Trophoblast cell (in vitro differentiated cells and primary cell): ENCODE measurements around the gene RAPGEF1.

Experiments
- DNase-seq, 2 donors: peaks; one replicate each; pipeline ENCODE4 v3.0.0-alpha.2; 2016
- H2AFZ ChIP-seq: 2 replicates; pipeline ENCODE4 v1.6.1; 2013; ENCODE audit warnings: low read length, moderate library complexity, mild to moderate bottlenecking; ENCODE audit not compliant: insufficient read depth, poor library complexity
- H2AK5ac ChIP-seq: 2 replicates; pipeline ENCODE4 v1.6.1; 2013; ENCODE audit warnings: mild to moderate bottlenecking, low read length
- H2BK120ac ChIP-seq: 2 replicates; pipeline ENCODE4 v1.6.1; 2013; ENCODE audit warnings: low read length, mild to moderate bottlenecking, moderate library complexity; ENCODE audit not compliant: insufficient read depth, poor library complexity
- H2BK12ac ChIP-seq: 2 replicates; pipeline ENCODE4 v1.6.1; 2013; ENCODE audit warnings: mild to moderate bottlenecking, low read length, moderate library complexity
- H2BK5ac ChIP-seq: 2 replicates; pipeline ENCODE4 v1.6.1; 2013; ENCODE audit warnings: low read length, low read depth, moderate library complexity, mild to moderate bottlenecking; ENCODE audit not compliant: poor library complexity
- H3K14ac ChIP-seq: 2 replicates; pipeline ENCODE4 v1.6.1; 2013; ENCODE audit warnings: mild to moderate bottlenecking, low read length
- H3K18ac ChIP-seq: 2 replicates; pipeline ENCODE4 v1.6.1; 2013; ENCODE audit warnings: mild to moderate bottlenecking, low read length
- H3K23ac ChIP-seq: 2 replicates; pipeline ENCODE4 v1.6.1; 2013; ENCODE audit warnings: low read length
- H3K27ac ChIP-seq: 2 replicates; pipeline ENCODE4 v1.5.1; 2013; ENCODE audit warnings: low read depth, mild to moderate bottlenecking, inconsistent platforms, low read length, moderate library complexity
- H3K27me3 ChIP-seq: 2 replicates; pipeline ENCODE4 v1.6.1; 2013; ENCODE audit warnings: inconsistent platforms, mild to moderate bottlenecking, low read length, moderate library complexity; ENCODE audit not compliant: insufficient read depth
- H3K36me3 ChIP-seq, 2 experiments: 1 replicate in 1 of 2; 2 replicates in 1 of 2; pipeline ENCODE4 v1.6.1; 2013; ENCODE audit warnings: low read length in 2 of 2, mild to moderate bottlenecking in 2 of 2, moderate library complexity in 1 of 2; ENCODE audit not compliant: insufficient read depth in 2 of 2, control insufficient read depth in 1 of 2
- H3K4ac ChIP-seq: 2 replicates; pipeline ENCODE4 v1.6.1; 2013; ENCODE audit warnings: low read depth, mild to moderate bottlenecking, low read length, moderate library complexity
- H3K4me1 ChIP-seq, 2 experiments: 1 replicate in 1 of 2; 2 replicates in 1 of 2; pipeline ENCODE4 v1.6.1; 2013; ENCODE audit warnings: low read length in 2 of 2, mild to moderate bottlenecking in 2 of 2, moderate library complexity in 1 of 2; ENCODE audit not compliant: insufficient read depth in 2 of 2, control insufficient read depth in 1 of 2
- H3K4me2 ChIP-seq: 2 replicates; pipeline ENCODE4 v1.6.1; 2013; ENCODE audit warnings: inconsistent platforms, mild to moderate bottlenecking, low read length, moderate library complexity
- H3K4me3 ChIP-seq: 2 replicates; pipeline ENCODE4 v1.5.1; 2013; ENCODE audit warnings: mild to moderate bottlenecking, low read depth, low read length, inconsistent platforms
- H3K79me1 ChIP-seq: one replicate; pipeline ENCODE4 v1.6.1; 2013; ENCODE audit warnings: low read length
- H3K79me2 ChIP-seq: 2 replicates; pipeline ENCODE4 v1.6.1; 2013; ENCODE audit warnings: low read length, mild to moderate bottlenecking; ENCODE audit not compliant: control insufficient read depth, insufficient read depth, poor library complexity
- H3K9ac ChIP-seq: 2 replicates; pipeline ENCODE4 v1.6.1; 2013; ENCODE audit warnings: mild to moderate bottlenecking, low read length
- H3K9me3 ChIP-seq: 2 replicates; pipeline ENCODE4 v1.6.1; 2013; ENCODE audit warnings: low read depth, mild to moderate bottlenecking, control low read depth, inconsistent platforms, low read length; ENCODE audit not compliant: insufficient read depth
- H4K12ac ChIP-seq: 2 replicates; pipeline ENCODE4 v1.6.1; 2013; ENCODE audit warnings: low read depth, mild to moderate bottlenecking, low read length, moderate library complexity
- H4K8ac ChIP-seq: 2 replicates; pipeline ENCODE4 v1.6.1; 2013; ENCODE audit warnings: low read depth, mild to moderate bottlenecking, low read length, moderate library complexity
- H4K91ac ChIP-seq: one replicate; pipeline ENCODE4 v1.6.1; 2013; ENCODE audit warnings: low read depth, mild to moderate bottlenecking, low read length, moderate library complexity
- WGBS: extraction: QIAGEN DNeasy Blood & Tissue Kit; methylation state at CpG from one replicate; pipeline ENCODE4 v1.1.7; 2013; ENCODE audit warnings: missing lambda C conversion rate; ENCODE audit not compliant: insufficient read length, insufficient coverage; ENCODE audit errors: extremely low coverage; 5-methylcytosine and 5-hydroxymethylcytosine counted together

Gene RAPGEF1

GRCh38 chr9:131752231-131752884, 12.5 kb upstream of the RAPGEF1 start:
- Histone ChIP-seq H4K91ac (peak overlapping the region; percentile 28), H4K12ac (no peak overlapping the region), H3K9ac (no peak overlapping the region), H4K8ac (no peak overlapping the region), H2BK5ac (no peak overlapping the region), H2AFZ (no peak overlapping the region), H2BK12ac (no peak overlapping the region), H3K27me3 (no peaks in the 10 kb centered on the region), H3K18ac (no peak overlapping the region), H3K27ac (no peak overlapping the region), H3K4me3 (no peak overlapping the region), H3K79me1 (peaks cover 9% of the 10 kb centered on the region), H3K79me2 (no peaks in the 10 kb centered on the region), H3K4me1 (peaks cover 8 to 10% of the 10 kb centered on the region in 2 experiments), H3K14ac (no peak overlapping the region), H2BK120ac (no peak overlapping the region), H3K36me3 (no peaks in the 10 kb centered on the region), H3K23ac (no peak overlapping the region), H2AK5ac (no peak overlapping the region), H3K4ac (no peak overlapping the region), H3K4me2 (no peak overlapping the region), H3K9me3 (no peaks in the 10 kb centered on the region)
- DNase-seq = no peak
- no CpG with 5 or more reads among the region's 4 CpGs for WGBS

- Histone ChIP-seq H3K27me3 (no peaks in the 10 kb centered on the region), H3K36me3 (no peaks in the 10 kb centered on the region), H3K79me2 (no peaks in the 10 kb centered on the region), H4K91ac (no peak overlapping the region), H2AK5ac (no peak overlapping the region), H3K79me1 (peaks cover 18% of the 10 kb centered on the region), H2AFZ (no peak overlapping the region), H3K23ac (no peak overlapping the region), H2BK120ac (no peak overlapping the region), H2BK5ac (no peak overlapping the region), H3K4ac (no peak overlapping the region), H3K14ac (no peak overlapping the region), H3K4me2 (no peak overlapping the region), H3K4me3 (no peak overlapping the region), H3K27ac (no peak overlapping the region), H4K8ac (no peak overlapping the region), H3K9ac (no peak overlapping the region), H3K9me3 (no peaks in the 10 kb centered on the region), H4K12ac (no peak overlapping the region), H2BK12ac (peak overlapping the region; percentile 29), H3K18ac (no peak overlapping the region), H3K4me1 (peaks cover 14 to 30% of the 10 kb centered on the region in 2 experiments)
- no peak for DNase-seq
- WGBS = no CpG with 5 or more reads among the region's 5 CpGs
Observed at GRCh38 chr9:131748411-131748955, 8.6 kb upstream of the RAPGEF1 start.

DNA sequence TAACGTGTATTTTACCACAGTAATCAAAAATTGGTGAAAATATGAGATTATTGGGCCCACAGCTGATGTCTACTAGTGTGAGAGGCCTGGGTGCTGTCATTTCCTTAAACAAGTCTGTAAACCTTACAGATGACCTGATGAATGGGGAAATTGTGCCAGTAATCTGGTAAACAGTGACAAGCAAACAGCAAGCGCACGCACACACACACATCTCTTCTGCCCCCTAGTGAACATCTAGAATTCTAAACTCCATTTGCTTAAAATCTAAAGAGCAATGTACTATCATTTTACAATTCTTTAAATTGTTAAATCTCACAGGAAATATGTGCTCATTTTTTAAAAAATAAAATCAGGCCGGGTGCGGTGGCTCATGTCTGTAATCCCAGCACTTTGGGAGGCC, 7.5 kb upstream of the RAPGEF1 start:
- H3K27ac ChIP-seq = no peak overlapping the region
- H2BK120ac ChIP-seq = no peak overlapping the region
- H4K8ac ChIP-seq = no peak overlapping the region
- no peak overlapping the region for H3K4me3 ChIP-seq
- peak in 1 of 2 donors; percentile 90 for DNase-seq
- no peaks in the 10 kb centered on the region for H3K36me3 ChIP-seq
- H4K12ac ChIP-seq = no peak overlapping the region
- no peak overlapping the region for H2AFZ ChIP-seq
- H3K79me1 ChIP-seq = peaks cover 20% of the 10 kb centered on the region
- H3K27me3 ChIP-seq = no peaks in the 10 kb centered on the region
- H3K4ac ChIP-seq = no peak overlapping the region
- H4K91ac ChIP-seq = no peak overlapping the region
- H3K4me1 ChIP-seq = peaks cover 17 to 35% of the 10 kb centered on the region in 2 experiments
- no peaks in the 10 kb centered on the region for H3K79me2 ChIP-seq
- no peak overlapping the region for H2BK12ac ChIP-seq
- no peak overlapping the region for H2BK5ac ChIP-seq
- H3K4me2 ChIP-seq = no peak overlapping the region
- H2AK5ac ChIP-seq = no peak overlapping the region
- H3K18ac ChIP-seq = no peak overlapping the region
- no CpG with 5 or more reads among the region's 5 CpGs for WGBS
- H3K9me3 ChIP-seq = no peaks in the 10 kb centered on the region
- H3K23ac ChIP-seq = no peak overlapping the region
- no peak overlapping the region for H3K9ac ChIP-seq
- H3K14ac ChIP-seq = no peak overlapping the region

- Histone ChIP-seq H4K91ac (peak overlapping the region; percentile 81), H3K4me2 (no peak overlapping the region)
Observed at GRCh38 chr9:131745610-131746009, 5.7 kb upstream of the RAPGEF1 start.

More at GRCh38 chr9:131745610-131746009, 5.7 kb upstream of the RAPGEF1 start:
- H3K36me3 ChIP-seq = no peaks in the 10 kb centered on the region
- H2BK5ac ChIP-seq = peak overlapping the region; percentile 70
- H3K4ac ChIP-seq = no peak overlapping the region
- H2AFZ ChIP-seq = no peak overlapping the region
- H3K27ac ChIP-seq = peak overlapping the region; percentile 98
- DNase-seq = peak; percentile 94 to 97
- H3K4me3 ChIP-seq = no peak overlapping the region
- H3K79me1 ChIP-seq = peaks cover 23% of the 10 kb centered on the region
- no peak overlapping the region for H3K18ac ChIP-seq
- peak overlapping the region; percentile 61 for H2BK120ac ChIP-seq
- WGBS = no CpG with 5 or more reads among the region's 2 CpGs
- H3K27me3 ChIP-seq = no peaks in the 10 kb centered on the region
- peak overlapping the region; percentile 43 for H3K14ac ChIP-seq
- no peak overlapping the region for H3K9ac ChIP-seq
- H4K8ac ChIP-seq = no peak overlapping the region
- H3K79me2 ChIP-seq = no peaks in the 10 kb centered on the region
- H2AK5ac ChIP-seq = no peak overlapping the region
- no peak overlapping the region for H4K12ac ChIP-seq
- H3K23ac ChIP-seq = no peak overlapping the region
- H2BK12ac ChIP-seq = no peak overlapping the region
- no peaks in the 10 kb centered on the region for H3K9me3 ChIP-seq
- H3K4me1 ChIP-seq = peaks cover 17 to 35% of the 10 kb centered on the region in 2 experiments
